HG03439 (cell line): ENCODE measurements around the gene NAMPT.
"Not testable (repeated sequence)": the region's sequence is repeated elsewhere in the genome, so short reads cannot be mapped to it uniquely, and the experiment has no call there.

ENCODE experiments used
- ATAC-seq: cut with Tn5 transposase; IDR thresholded peaks from one replicate; pipeline ENCODE4 v1.9.1; 2021; ENCODE audit warnings: mild to moderate bottlenecking, moderate library complexity; ENCODE audit not compliant: unreplicated experiment

NAMPT gene

DNA sequence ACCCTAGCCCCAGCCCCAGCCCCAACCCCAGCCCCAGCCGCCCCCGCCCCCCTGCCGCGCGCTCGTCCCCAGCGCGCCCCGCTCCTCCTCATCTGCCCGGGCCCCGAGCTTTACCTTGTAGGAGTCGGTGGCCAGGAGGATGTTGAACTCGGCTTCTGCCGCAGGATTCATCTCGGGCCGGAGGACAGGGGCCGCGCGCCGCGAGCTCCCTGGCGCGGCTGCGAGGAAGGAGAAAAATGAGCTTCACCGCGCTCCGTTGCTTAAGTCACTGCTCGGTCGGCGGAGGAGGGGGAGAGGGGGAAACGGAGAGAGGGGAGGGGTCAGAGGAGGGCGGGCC, at the start of gene NAMPT:
Gene NAMPT, minus strand, starts transcription at position 270 of the 337 bp plus-strand sequence. Its CDS starts 99 bp downstream, at position 171.
- no peak for ATAC-seq

DNA sequence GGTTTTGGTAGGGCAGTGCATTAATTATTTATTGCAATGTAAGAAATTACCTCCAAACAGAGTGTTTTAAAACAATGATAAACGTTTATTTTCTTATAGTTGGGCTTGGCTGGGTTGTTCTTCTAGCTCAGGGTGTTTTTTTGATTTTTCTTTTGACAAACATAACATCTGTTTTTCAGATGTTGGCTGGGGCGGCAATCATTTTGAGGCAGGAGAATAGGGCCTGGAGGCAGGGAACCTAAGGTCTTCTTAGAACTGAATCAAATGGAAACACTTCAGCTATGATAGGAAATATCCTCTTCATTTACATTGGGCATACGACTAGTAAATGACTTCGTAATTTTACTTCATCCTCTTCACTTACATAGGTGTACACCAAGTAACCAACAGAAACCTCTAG, 47.4 kb upstream of the NAMPT start:
- no peak for ATAC-seq

DNA sequence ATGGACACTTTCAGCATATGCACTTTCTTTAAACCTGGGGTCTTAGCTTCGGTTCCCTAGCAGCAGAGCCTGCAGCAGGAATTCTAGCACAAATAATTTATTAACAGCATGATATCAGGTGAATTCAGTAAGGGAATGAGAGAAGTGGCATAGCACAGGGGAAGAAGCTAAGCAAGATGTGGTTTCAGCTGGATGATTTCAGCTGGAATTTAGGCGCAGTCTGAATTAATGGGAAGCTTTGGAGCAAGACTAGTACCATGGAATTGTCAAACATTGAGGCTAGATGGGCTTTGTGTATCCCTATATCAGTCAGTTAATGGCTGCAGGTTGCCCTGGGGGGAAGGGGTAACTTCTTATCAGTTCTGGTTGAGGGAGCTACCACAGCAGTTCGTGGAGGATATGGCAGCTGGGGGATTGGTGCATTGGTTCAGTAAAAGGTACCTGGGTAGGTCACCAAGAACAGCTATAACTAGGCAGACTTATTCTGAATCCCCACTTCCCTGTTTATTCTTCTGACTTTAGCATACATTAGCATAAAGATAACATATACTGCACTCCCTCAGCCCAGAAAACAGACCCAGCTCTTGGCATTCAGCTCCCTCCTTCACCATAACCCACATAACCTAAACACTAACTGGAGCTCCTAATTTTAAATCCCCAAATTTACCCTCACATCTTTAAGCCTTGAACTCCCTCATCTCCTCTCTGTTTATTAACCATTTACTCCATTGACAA, 46.8 kb upstream of the NAMPT start:
- no peak for ATAC-seq

DNA sequence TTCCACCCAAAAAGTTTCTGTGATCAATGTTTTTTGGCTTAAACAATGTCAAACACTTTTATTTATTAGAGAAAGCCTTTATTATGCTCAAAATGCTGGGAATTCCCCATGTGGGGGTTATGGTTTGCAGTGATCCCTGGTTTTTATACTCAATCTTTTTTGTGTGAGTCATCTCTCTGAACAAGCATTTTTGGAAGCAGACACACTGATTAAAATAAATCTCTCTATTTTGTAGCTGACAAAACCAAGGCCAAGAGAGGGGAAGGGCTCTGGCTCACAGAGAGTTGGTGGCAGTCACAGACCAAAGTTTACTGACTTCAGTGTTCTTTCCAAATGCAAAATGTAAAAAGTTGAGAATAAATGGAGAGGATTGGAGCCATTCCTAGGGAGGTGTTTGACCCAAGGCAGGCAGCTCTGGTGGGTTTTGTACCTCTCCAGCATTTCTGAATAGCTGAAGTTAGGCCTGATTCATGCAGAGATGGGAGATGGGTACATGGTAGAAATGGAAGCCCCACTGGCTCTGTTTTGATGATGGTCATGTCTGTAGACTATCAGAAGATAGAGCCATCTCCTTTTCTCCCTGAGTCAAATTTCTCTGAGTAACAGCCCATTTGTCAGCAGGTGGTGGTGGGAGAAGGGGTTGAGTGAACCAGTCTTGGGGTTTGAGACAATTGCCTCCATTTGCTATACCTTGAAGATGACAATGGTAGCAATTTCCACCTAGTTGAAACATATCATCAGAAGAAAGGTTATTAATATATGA, 45.4 kb upstream of the NAMPT start:
- ATAC-seq: no peak

DNA sequence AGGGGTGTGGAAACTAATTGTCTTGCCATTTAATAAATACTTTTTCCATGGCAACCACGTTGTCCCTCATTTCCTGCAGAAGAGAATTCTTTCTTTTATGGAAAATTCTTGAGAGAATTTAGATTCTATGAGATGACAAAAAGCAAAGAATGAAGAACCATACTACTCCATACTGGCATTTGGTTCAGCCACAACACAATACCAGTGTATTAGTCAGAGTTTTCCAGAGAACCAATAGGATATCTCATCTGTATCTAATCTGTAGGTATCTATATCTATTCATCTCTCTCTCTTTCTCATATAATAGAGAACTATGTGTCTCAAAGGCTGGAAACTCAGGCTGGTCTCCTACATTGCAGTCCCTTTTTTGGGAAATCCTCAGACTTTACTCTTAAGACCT, 44.6 kb upstream of the NAMPT start:
- no peak for ATAC-seq

DNA sequence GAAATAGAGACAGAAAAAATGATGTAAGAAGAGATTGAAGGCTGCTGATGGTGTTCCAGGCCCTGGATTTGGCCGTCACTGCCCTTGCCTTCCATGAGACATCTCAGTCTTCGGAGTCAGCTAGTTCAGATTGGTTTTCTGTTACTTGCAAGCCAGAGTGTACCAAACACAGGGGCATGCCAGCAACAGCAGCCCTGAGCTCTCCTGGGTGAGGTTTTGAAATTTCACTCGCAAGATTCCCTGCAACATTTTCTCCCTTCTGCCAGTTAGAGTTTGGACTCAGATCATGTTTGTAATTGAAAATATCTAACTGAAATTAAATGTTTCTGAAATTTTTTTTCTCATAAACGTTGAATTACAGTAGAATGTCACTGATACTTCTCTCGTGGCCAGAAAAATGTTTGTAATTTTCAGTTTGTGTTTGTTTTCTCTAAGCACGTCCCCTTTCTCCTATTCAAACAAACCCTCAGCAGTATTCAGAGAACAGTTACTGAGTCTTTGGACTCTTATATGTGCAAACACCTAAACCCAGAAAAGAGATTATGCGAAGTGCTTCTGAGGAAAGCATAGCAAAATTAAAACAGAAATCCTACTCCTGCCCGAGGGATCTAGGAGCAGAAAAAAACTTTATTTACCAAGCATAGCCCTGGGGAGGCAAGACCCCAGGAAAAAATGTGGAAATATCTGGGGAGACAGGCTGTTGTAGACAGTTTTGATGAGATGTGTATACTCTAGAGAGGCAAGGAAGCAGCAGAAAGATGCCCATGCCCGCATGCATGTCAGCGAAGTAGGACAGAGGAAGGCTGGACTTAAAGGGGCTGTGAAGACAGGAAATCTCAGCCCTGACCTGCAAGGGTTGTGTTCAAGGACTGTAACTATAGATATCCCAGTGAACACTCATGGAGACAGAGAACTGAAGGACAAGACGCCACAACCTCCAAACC, 43.0 kb upstream of the NAMPT start:
- ATAC-seq: no peak

DNA sequence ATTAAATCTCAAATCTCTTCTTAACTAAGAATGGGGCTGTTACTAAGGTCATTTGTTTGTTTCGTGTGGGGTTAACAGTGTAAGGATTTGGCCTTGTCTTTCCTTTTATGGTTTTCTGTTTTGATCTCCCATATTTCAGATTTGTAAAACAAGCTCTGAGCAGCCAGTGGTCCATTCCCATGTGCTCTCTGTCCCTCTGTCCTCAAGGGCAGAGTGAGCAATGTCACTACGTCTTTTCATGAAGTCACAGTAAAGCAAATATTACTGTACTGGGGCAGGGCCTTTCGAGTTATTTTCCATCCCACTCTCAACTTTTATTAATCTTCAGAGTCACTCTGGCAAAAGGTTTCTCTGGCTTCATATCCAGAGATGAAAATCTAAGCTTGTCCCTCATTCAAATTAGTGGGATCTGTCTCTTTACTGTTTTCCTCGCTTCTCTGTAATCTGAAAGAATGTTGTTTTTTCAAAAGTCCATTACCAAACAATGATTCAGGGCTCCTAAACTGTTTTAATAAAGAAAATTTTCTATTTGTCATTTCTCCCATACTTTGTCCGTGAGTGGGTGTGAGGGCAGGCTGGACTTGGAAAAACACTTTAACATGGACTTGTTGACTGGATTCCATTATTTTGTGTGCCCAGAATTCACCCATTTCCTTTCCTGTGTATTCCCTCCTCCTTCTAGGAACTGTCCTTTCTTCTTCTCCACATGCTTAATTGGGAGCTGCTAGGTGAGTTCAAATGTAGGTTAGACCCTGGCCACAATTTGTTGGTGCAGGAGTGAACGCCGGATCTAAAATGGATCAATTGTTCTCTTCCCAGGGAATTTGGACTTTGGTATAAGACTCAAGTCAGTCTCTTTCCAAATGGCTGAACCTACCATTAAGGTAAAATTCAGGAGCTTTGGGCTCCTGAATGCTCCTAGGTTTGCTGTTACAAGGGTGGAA, 42.1 kb upstream of the NAMPT start:
- ATAC-seq: no peak

DNA sequence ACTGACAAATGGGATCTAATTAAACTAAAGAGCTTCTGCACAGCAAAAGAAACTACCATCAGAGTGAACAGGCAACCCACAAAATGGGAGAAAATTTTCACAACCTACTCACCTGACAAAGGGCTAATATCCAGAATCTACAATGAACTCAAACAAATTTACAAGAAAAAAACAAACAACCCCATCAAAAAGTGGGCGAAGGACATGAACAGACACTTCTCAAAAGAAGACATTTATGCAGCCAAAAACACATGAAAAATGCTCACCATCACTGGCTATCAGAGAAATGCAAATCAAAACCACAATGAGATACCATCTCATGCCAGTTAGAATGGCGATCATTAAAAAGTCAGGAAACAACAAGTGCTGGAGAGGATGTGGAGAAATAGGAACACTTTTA, 39.7 kb upstream of the NAMPT start:
- ATAC-seq: not testable (repeated sequence)

DNA sequence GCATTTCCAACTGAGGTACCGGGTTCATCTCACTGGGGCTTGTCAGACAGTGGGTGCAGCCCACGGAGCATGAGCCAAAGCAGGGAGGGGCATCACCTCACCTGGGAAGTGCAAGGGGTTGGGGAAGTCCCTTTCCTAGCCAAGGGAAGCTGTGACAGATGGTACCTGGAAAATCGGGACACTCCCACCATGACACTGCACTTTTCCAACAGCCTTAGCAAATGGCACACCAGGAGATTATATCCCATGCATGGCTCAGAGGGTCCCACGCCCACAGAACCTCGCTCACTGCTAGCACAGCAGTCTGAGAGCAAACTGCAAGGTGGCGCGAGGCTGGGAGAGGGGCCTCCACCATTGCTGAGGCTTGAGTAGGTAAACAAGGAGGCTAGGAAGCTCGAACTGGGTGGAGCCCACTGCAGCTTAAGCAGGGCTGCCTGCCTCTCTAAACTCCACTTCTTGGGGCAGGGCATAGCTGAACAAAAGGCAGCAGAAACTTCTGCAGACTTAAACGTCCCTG, 35.5 kb upstream of the NAMPT start:
- ATAC-seq: not testable (repeated sequence)

DNA sequence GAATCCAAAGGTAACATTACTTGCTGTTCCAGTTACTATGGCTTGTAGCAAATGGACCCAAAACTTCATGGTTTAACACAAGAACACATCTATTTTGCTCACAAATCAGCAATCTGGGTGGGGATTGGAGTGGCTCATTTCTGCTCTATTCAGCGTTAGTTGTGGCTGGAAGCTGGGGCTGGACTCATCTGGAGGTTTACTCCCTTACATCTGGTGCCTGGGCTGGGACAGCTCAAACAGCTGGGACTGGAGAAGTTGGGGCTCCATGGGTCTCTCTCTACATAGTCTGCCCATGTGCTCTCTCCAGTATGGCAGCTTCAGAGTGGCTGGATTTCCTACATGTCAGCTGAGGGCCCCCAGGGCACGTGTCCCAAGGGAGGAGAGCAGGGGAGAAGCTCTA, 33.7 kb upstream of the NAMPT start:
- ATAC-seq: no peak

DNA sequence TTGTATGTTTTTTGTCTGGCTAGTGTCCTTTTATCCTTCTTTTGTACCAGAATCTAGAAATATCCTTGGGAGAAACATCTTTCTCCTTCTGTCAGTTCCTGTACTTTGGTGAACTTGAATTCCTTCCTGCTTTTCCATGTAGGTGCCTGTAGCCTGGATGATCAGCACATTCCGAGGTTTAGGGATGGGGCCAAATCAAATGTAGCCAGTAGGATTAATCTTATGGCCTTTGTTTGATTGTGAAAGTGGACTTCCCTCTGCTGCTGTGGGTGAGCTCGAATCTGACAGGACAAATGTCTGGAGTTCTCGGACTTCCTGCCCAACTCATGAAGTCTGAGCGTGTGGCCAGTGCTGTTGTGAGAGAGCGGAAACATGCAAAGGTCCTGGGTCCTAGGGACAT, 33.2 kb upstream of the NAMPT start:
- no peak for ATAC-seq

DNA sequence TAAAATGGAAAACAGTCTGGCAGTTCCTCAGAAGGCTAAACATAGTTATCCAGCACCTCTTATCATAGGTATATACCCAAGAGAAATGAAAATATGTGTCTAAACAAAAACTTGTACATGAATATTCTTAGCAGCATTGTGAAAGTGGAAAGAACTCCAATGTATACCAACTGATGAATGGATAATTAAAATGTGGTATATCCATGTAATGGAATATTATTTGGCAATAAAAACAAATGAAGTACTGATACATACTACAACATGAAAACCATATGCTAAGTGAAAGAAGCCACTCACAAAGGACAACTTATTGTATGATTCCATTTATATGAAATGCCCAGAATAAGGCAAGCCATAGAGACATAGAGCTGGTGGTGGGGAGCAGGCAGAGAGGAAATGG, 32.2 kb upstream of the NAMPT start:
- ATAC-seq: no peak

DNA sequence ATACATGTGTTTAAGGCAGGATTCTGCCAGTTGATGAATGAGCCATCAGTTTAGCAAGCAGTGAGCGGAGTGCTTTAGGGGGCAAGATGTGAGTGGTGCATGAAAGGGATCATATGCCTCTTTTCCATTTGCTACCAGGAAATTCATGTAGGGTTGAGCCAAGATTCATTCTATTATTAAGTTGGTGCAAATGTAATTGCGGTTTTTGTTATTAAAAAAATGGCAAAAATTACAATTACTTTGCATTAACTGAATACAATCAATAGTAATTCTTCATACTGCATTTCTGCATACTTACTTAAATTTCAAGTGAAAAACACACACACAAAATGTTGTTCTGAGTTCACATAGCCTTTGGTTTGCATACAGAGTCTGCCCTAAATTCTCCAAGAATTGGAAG, 30.1 kb upstream of the NAMPT start:
- ATAC-seq: no peak

DNA sequence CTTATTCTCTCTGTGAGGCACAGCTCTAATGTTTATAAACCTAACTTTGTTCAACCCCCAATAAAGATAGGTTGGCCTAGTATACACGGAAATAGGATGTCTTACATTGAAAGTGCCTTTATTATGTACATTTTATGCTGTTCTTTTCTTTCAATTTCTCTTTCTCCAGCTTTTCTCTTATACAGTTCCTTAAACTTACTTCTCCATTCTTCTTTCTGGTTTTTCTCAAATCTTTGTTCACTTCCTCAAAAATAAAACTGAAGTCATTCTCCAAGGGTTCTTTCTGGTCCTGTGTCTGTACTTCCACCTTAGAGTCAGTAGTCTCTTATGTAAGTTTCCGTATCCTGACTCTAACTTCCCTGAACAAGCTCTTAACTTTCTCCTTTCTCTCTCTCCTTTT, 29.2 kb upstream of the NAMPT start:
- no peak for ATAC-seq

DNA sequence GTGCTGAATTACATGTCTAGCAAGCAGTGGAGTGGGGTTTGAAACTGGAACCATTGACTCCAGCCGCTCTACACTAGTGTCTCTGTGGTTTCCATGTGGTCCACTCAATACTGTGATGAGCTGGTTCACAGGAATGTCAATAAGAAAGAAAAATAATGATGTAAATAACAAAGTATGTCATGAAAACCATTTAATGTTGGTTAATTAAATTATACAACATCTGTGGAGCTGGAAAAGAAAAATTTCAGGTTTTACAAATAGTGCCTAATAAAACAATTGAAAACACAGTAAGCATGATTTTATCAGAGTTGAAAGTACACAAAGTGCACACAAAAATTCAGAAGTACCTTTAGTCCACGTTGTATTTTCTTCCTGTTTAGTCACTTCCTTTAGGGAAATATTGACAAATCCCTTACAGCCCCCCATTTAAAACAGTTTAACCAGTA, 28.7 kb upstream of the NAMPT start:
- no peak for ATAC-seq

DNA sequence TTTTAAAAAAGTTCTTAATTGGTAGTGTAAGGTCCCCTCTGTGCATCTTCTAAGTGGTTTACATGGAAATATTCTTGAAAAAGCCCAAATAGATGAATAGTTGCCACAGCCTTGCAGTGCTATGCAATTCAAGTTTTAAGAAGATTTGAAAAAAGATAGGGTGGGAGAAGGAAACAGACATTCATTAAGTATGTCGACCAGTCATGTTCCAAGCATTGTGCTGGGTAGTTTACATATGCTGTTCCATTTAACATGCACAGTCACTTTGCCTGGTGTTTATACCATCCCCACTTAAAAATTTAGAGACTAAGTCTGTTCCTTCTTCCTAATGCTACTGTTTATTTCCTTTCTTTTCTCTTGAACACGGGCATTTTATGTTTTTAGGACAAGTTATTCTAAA, 28.1 kb upstream of the NAMPT start:
- no peak for ATAC-seq

DNA sequence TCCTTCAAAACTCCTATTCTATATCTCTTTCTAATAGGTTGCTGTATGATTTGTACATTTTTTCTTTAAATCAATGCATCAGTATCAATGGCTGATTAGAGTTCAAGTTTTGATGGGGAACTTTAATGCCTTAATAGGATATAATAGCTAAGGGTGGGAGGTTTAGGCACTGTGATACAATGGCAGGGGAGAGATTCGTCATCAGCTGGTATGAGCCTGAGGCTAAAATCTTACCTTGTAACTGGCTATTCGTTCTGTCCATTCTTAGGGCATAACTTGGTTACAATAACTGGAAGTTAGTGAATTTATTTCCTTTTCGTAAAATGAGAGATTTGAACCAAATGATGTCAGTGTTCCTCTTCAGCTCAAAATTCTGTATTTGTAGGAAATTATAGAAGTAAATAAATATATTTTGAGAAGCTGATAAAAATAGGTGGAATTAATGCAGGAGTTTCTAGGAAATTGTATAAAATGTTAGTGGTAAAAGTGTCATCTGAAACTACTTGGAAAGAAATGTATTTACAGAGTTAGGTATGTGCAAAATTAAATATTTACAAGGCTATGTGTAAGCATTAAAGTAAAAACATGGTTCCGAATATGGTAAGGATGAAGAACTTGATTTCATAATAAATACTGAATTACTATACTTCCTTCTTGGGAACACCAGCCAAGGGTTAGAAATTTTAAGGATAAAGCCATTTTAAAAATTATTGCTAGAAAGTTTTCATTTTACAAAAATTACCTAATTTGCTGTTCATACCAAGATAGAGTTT, 27.5 kb upstream of the NAMPT start:
- ATAC-seq: no peak

DNA sequence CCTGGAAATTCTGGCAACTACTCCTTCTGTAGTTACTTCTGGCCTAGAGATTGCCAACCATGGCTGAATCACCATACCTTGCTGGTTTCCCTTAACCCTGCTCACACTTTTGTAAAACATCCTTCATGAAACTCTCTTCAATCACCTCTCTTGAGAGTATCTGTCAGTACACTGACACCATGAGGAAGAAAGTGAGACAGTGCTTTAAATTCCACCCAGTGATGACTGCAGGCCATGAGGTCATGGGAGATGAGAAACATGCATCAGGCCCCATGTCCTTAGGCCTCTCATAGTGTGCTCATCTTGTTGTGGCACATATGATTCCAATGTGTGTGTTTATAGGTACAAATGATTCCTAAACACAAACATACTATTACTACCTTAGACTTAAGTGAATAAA, 24.6 kb upstream of the NAMPT start:
- ATAC-seq: no peak

DNA sequence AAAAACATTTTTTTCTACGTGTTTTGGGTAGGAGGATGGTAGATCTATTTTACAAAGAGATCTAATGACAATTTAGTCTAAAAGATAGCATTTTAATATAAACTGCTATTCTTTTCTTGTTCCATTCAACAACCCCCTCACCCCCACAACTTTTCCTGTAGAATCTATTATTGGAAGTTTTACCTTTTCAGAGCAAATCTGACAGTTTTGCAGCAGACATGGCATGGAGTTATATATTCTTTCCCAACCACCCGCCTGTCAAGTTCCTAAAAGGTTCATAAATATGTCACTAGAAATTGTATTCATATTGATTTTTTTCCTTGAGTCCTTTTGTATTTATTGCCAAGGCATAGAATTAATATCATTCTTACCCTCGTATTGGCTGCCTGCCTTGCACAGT, 21.5 kb upstream of the NAMPT start:
- ATAC-seq: no peak
